Thyroid gland (tissue), 4 donors: ENCODE measurements around the gene APLP2.

Experiments used
- CTCF ChIP-seq, 6 experiments: fragments of 200-600 bp in 3 of 6; fragments of 450-650 bp in 3 of 6; sonication (generic) in 3 of 6; IDR thresholded peaks; one replicate each; pipeline ENCODE4 v1.5.1; 2016 to 2019; ENCODE audit warnings: antibody characterized with exemption in 6 of 6, mild to moderate bottlenecking in 2 of 6, inconsistent platforms in 1 of 6, moderate library complexity in 1 of 6
- POLR2A ChIP-seq, 2 donors: fragments of 450-650 bp; IDR thresholded peaks; one replicate each; pipeline ENCODE4 v1.6.1; 2017; ENCODE audit warnings: antibody characterized with exemption in 2 of 2, mild to moderate bottlenecking in 2 of 2, moderate library complexity in 1 of 2

DNA sequence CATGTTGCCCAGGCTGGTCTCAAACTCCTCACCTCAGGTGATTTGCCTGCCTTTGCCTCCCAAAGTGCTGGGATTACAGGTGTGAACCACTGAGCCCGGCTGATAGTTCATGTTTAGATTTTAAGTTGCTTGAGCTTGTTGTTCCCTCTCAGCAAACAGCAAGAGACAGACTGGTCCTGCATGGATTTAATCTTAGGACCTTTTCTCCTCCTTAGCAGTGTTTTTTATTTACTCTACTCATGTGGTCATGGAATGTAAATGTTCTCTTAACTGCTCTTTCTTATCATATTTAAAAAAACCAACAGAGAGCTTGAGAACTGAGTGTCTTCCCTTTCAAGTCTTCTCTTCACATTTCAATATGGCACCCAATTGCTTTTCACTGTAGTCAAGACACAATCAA is 44.3 kb upstream of the APLP2 start:
- no peak for TF ChIP-seq POLR2A (IDR thresholded peaks at IDR 0.05)
- no peak for TF ChIP-seq CTCF (IDR thresholded peaks at IDR 0.05)
